ENCODE measurements around the gene INSRR. TPM values are rescaled to one million over a fixed set of nuclear protein-coding genes. Genes with fewer than 3 reads are reported as not detected.
A peak's percentile ranks its signal among the peaks of the same experiment; 100 is the strongest.

The INSRR gene
- total RNA-seq, 1 donor from 2014 or later = 1.7 TPM

- no peak for TF ChIP-seq CTCF (conservative IDR thresholded peaks at IDR 0.05)
- H3K27me3 Mint-ChIP-seq = peaks cover 32% of the 10 kb centered on the region
These were observed 45.5 kb upstream of the INSRR start for GRCh38 chr1:156904187-156904959.

GRCh38 chr1:156903328-156904091 lies 44.6 kb upstream of the INSRR start:
- H3K36me3 Mint-ChIP-seq = no peaks in the 10 kb centered on the region
- H3K4me3 Mint-ChIP-seq = no peak overlapping the region
- H3K27me3 Mint-ChIP-seq = peaks cover 37% of the 10 kb centered on the region
- no peak for DNase-seq (ENCODE audit: extremely low spot score, unreplicated experiment)
- H3K9me3 Mint-ChIP-seq = no peaks in the 10 kb centered on the region
- no peak for TF ChIP-seq CTCF (conservative IDR thresholded peaks at IDR 0.05)
- H3K27ac Mint-ChIP-seq = no peak overlapping the region
- H3K4me1 Mint-ChIP-seq (ENCODE audit: unreplicated experiment) = peaks cover 36% of the 10 kb centered on the region

More at GRCh38 chr1:156904187-156904959, 45.5 kb upstream of the INSRR start:
- DNase-seq (ENCODE audit: extremely low spot score, unreplicated experiment) = no peak
- Mint-ChIP-seq H3K9me3 (no peaks in the 10 kb centered on the region), H3K4me3 (no peak overlapping the region), H3K4me1 (ENCODE audit: unreplicated experiment) (peaks cover 31% of the 10 kb centered on the region), H3K36me3 (no peaks in the 10 kb centered on the region), H3K27ac (no peak overlapping the region)

- no peaks in the 10 kb centered on the region for H3K9me3 Mint-ChIP-seq
- peak overlapping the region; percentile 71 for H3K4me3 Mint-ChIP-seq
- H3K27me3 Mint-ChIP-seq = peaks cover 44% of the 10 kb centered on the region
- no peak for TF ChIP-seq CTCF (conservative IDR thresholded peaks at IDR 0.05)
- no peak for DNase-seq (ENCODE audit: extremely low spot score, unreplicated experiment)
- peak overlapping the region; percentile 66 for H3K27ac Mint-ChIP-seq
- peaks cover 43% of the 10 kb centered on the region for H3K4me1 Mint-ChIP-seq (ENCODE audit: unreplicated experiment)
- no peaks in the 10 kb centered on the region for H3K36me3 Mint-ChIP-seq
These were observed 43.3 kb upstream of the INSRR start for GRCh38 chr1:156901966-156902915.

- Mint-ChIP-seq H3K4me3 (no peak overlapping the region), H3K27me3 (peaks cover 44% of the 10 kb centered on the region), H3K9me3 (no peaks in the 10 kb centered on the region), H3K27ac (peak overlapping the region; percentile 29), H3K36me3 (no peaks in the 10 kb centered on the region), H3K4me1 (ENCODE audit: unreplicated experiment) (peaks cover 44% of the 10 kb centered on the region)
- no peak for DNase-seq (ENCODE audit: extremely low spot score, unreplicated experiment)
- TF ChIP-seq CTCF (conservative IDR thresholded peaks at IDR 0.05) = no peak
These were observed 42.6 kb upstream of the INSRR start for GRCh38 chr1:156901590-156901900.

GRCh38 chr1:156900896-156901589 lies 42.1 kb upstream of the INSRR start:
- TF ChIP-seq CTCF (conservative IDR thresholded peaks at IDR 0.05) = no peak
- DNase-seq (ENCODE audit: extremely low spot score, unreplicated experiment) = no peak
- H3K9me3 Mint-ChIP-seq = no peaks in the 10 kb centered on the region
- no peaks in the 10 kb centered on the region for H3K36me3 Mint-ChIP-seq
- peak overlapping the region; percentile 29 for H3K27ac Mint-ChIP-seq
- H3K4me1 Mint-ChIP-seq (ENCODE audit: unreplicated experiment) = peaks cover 44% of the 10 kb centered on the region
- no peak overlapping the region for H3K4me3 Mint-ChIP-seq
- H3K27me3 Mint-ChIP-seq = peaks cover 45% of the 10 kb centered on the region

All from type B pancreatic cell (in vitro differentiated cells).